ENCODE measurements around the gene BCKDHA. TPM values are rescaled to one million over a fixed set of nuclear protein-coding genes. Genes with fewer than 3 reads are reported as not detected.

The BCKDHA gene
- total RNA-seq, 1 donor from 2014 or later, result 25.7 TPM

DNA sequence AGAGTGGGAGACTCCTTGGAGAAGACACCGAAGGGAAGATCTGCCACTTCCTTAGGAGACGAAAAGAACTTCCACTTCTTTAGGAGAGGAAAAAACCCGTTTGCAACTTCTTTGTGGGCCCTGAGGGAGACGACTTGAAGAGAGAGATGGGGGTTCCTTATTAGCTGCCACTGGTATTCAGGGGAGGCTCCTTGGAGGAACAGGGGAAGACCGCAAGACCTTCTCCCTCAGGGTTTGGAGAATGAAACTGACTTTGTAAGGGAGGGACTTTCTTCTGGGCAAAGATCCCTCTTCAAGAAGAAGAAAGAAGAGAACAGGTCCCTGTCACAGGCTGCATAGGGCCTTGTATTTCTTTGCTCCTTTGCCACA lies 416 bp downstream of the BCKDHA start:
- Histone ChIP-seq H3K9me3 (ENCODE audit: low read depth) (no peaks in the 10 kb centered on the region), H4K20me1 (ENCODE audit: low read depth) (peaks cover 5% of the 10 kb centered on the region), H3K27ac (peak overlapping the region; percentile 97), H3K36me3 (no peaks in the 10 kb centered on the region), H3K79me2 (ENCODE audit: low read depth) (peaks cover 42% of the 10 kb centered on the region), H3K4me3 (peak overlapping the region; percentile 98), H3K4me2 (peak overlapping the region; percentile 95), H3K9ac (peak overlapping the region; percentile 93), H2AFZ (replicated peaks) (peak overlapping the region; percentile 94), H3K27me3 (no peaks in the 10 kb centered on the region), H3F3A (ENCODE audit: low read depth) (peaks cover 4% of the 10 kb centered on the region), H3K4me1 (peaks cover 7% of the 10 kb centered on the region)
- Mint-ChIP-seq H3K36me3 (peaks cover 2% of the 10 kb centered on the region), H3K9me3 (no peaks in the 10 kb centered on the region), H3K27ac (peak overlapping the region; percentile 100), H3K27me3 (ENCODE audit: insufficient read depth, low read depth) (peaks cover 8% of the 10 kb centered on the region), H3K4me3 (peak overlapping the region; percentile 98), H3K4me1 (peaks cover 26% of the 10 kb centered on the region)
- peak; percentile 16 for DNase-seq (ENCODE audit: low spot score)
- TF ChIP-seq, protein P1, sequence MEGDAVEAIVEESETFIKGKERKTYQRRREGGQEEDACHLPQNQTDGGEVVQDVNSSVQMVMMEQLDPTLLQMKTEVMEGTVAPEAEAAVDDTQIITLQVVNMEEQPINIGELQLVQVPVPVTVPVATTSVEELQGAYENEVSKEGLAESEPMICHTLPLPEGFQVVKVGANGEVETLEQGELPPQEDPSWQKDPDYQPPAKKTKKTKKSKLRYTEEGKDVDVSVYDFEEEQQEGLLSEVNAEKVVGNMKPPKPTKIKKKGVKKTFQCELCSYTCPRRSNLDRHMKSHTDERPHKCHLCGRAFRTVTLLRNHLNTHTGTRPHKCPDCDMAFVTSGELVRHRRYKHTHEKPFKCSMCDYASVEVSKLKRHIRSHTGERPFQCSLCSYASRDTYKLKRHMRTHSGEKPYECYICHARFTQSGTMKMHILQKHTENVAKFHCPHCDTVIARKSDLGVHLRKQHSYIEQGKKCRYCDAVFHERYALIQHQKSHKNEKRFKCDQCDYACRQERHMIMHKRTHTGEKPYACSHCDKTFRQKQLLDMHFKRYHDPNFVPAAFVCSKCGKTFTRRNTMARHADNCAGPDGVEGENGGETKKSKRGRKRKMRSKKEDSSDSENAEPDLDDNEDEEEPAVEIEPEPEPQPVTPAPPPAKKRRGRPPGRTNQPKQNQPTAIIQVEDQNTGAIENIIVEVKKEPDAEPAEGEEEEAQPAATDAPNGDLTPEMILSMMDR (IDR thresholded peaks at IDR 0.05), result no peak
- TF ChIP-seq EZH2phosphoT487 (IDR thresholded peaks at IDR 0.05) (no peak), EZH2 (IDR thresholded peaks at IDR 0.05) (no peak)

DNA sequence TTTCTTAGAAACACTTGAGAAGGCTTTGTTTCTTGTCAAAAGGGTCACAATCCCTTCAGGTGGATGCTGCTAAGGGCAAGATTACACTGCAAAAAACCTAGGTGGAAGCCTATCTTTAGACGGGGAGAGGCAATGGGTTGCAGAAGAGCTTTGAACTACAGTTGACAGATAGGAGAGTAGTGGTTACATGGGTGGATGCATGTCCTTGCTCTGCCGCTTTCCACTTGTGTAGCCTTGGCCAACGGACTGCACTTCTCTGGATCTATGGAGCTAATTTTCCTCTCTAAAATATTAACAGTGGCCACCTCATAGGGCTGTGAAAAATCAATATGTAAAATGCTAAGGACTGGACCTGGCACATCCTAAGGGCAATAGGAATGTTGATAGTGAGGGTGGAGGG lies 980 bp downstream of the BCKDHA start:
- Histone ChIP-seq H3K36me3 (no peaks in the 10 kb centered on the region), H3F3A (ENCODE audit: low read depth) (peaks cover 4% of the 10 kb centered on the region), H3K9ac (peak overlapping the region; percentile 93), H3K27ac (no peak overlapping the region), H2AFZ (replicated peaks) (no peak overlapping the region), H3K79me2 (ENCODE audit: low read depth) (peaks cover 42% of the 10 kb centered on the region), H3K4me2 (peak overlapping the region; percentile 95), H4K20me1 (ENCODE audit: low read depth) (peaks cover 5% of the 10 kb centered on the region), H3K9me3 (ENCODE audit: low read depth) (no peaks in the 10 kb centered on the region), H3K27me3 (no peaks in the 10 kb centered on the region), H3K4me1 (peaks cover 7% of the 10 kb centered on the region), H3K4me3 (peak overlapping the region; percentile 98)
- TF ChIP-seq EZH2 (IDR thresholded peaks at IDR 0.05), result no peak
- TF ChIP-seq, protein P1 (IDR thresholded peaks at IDR 0.05), result no peak
- no peak for TF ChIP-seq EZH2phosphoT487 (IDR thresholded peaks at IDR 0.05)
- peaks cover 26% of the 10 kb centered on the region for H3K4me1 Mint-ChIP-seq
- peaks cover 2% of the 10 kb centered on the region for H3K36me3 Mint-ChIP-seq
- H3K27me3 Mint-ChIP-seq (ENCODE audit: insufficient read depth, low read depth), result peaks cover 8% of the 10 kb centered on the region
- H3K4me3 Mint-ChIP-seq, result peak overlapping the region; percentile 98
- no peak for DNase-seq (ENCODE audit: low spot score)
- no peaks in the 10 kb centered on the region for H3K9me3 Mint-ChIP-seq
- H3K27ac Mint-ChIP-seq, result no peak overlapping the region

DNA sequence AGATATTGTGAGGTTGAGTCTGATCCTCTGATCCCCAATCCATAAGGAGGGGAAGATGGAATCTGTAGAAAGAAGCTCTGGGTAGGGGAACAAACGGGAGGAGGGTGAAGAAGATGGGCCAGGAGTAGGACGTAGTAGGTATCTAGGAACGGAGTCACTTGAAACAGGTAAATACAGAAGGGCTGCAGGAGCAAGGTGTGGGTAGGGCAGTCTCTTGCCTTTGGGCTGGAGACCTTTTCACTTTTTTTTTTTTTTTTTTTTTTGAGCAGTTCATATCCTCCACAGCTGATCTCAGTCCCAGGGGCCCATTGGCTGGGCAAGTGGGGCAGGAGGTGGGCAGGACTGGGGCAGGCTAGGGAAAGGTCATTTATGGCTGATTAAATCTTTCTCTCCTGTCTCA lies 1.5 kb downstream of the BCKDHA start:
- Histone ChIP-seq H3F3A (ENCODE audit: low read depth) (peaks cover 4% of the 10 kb centered on the region), H3K4me3 (peak overlapping the region; percentile 98), H2AFZ (replicated peaks) (no peak overlapping the region), H3K79me2 (ENCODE audit: low read depth) (peaks cover 42% of the 10 kb centered on the region), H3K9ac (peak overlapping the region; percentile 93), H3K27me3 (no peaks in the 10 kb centered on the region), H3K4me2 (peak overlapping the region; percentile 95), H3K36me3 (no peaks in the 10 kb centered on the region), H3K4me1 (peaks cover 7% of the 10 kb centered on the region), H3K27ac (no peak overlapping the region), H3K9me3 (ENCODE audit: low read depth) (no peaks in the 10 kb centered on the region), H4K20me1 (ENCODE audit: low read depth) (peaks cover 5% of the 10 kb centered on the region)
- H3K4me3 Mint-ChIP-seq, result peak overlapping the region; percentile 98
- H3K27ac Mint-ChIP-seq, result no peak overlapping the region
- no peak for TF ChIP-seq EZH2phosphoT487 (IDR thresholded peaks at IDR 0.05)
- TF ChIP-seq EZH2 (IDR thresholded peaks at IDR 0.05), result no peak
- TF ChIP-seq, protein P1 (IDR thresholded peaks at IDR 0.05), result no peak
- DNase-seq (ENCODE audit: low spot score), result no peak
- H3K9me3 Mint-ChIP-seq, result no peaks in the 10 kb centered on the region
- H3K4me1 Mint-ChIP-seq, result peaks cover 26% of the 10 kb centered on the region
- peaks cover 2% of the 10 kb centered on the region for H3K36me3 Mint-ChIP-seq
- H3K27me3 Mint-ChIP-seq (ENCODE audit: insufficient read depth, low read depth), result peaks cover 8% of the 10 kb centered on the region

All from neural progenitor cell (in vitro differentiated cells).